ENCODE results near the gene IL33.
"Not testable (repeated sequence)": the region's sequence is repeated elsewhere in the genome, so short reads cannot be mapped to it uniquely, and the experiment has no call there.

The IL33 gene

GRCh38 chr9:6215562-6215961 lies at the start of gene IL33:
Gene IL33 (plus strand): TSS chr9:6215807. CDS start chr9:6241695, 25,888 bp downstream.
- DNase-seq = peak; percentile 43

GRCh38 chr9:6171667-6172066 lies 43.9 kb upstream of the IL33 start:
- DNase-seq = no peak

- DNase-seq = no peak
These were observed 41.7 kb upstream of the IL33 start for GRCh38 chr9:6173914-6174313.

GRCh38 chr9:6182549-6183226 lies 32.9 kb upstream of the IL33 start:
- DNase-seq = not testable (repeated sequence)

- no peak for DNase-seq
These were observed 32.4 kb upstream of the IL33 start for GRCh38 chr9:6183227-6183551.

- no peak for DNase-seq
These were observed 32.0 kb upstream of the IL33 start for GRCh38 chr9:6183627-6184026.

- DNase-seq = no peak
These were observed 30.6 kb upstream of the IL33 start for GRCh38 chr9:6184749-6185645.

GRCh38 chr9:6186691-6187090 lies 28.9 kb upstream of the IL33 start:
- DNase-seq = no peak

GRCh38 chr9:6187272-6187671 lies 28.3 kb upstream of the IL33 start:
- no peak for DNase-seq

GRCh38 chr9:6188466-6188865 lies 27.1 kb upstream of the IL33 start:
- no peak for DNase-seq

- no peak for DNase-seq
These were observed 26.7 kb upstream of the IL33 start for GRCh38 chr9:6188906-6189305.

- DNase-seq = no peak
These were observed 20.7 kb upstream of the IL33 start for GRCh38 chr9:6194934-6195333.

GRCh38 chr9:6195714-6196360 lies 19.8 kb upstream of the IL33 start:
- DNase-seq = no peak

GRCh38 chr9:6197330-6197729 lies 18.3 kb upstream of the IL33 start:
- no peak for DNase-seq

GRCh38 chr9:6198251-6198650 lies 17.4 kb upstream of the IL33 start:
- DNase-seq = no peak

- DNase-seq = peak; percentile 65
These were observed 16.0 kb upstream of the IL33 start for GRCh38 chr9:6199596-6199995.

- DNase-seq = no peak
These were observed 14.8 kb upstream of the IL33 start for GRCh38 chr9:6200761-6201160.

GRCh38 chr9:6209966-6210365 lies 5.6 kb upstream of the IL33 start:
- DNase-seq = no peak

GRCh38 chr9:6212722-6213375 lies 2.8 kb upstream of the IL33 start:
- no peak for DNase-seq

GRCh38 chr9:6214434-6214833 lies 1.2 kb upstream of the IL33 start:
- DNase-seq = no peak

- DNase-seq = no peak
These were observed 704 bp upstream of the IL33 start for GRCh38 chr9:6214903-6215302.

GRCh38 chr9:6216002-6216401 lies 395 bp downstream of the IL33 start:
- DNase-seq = no peak

- DNase-seq = no peak
These were observed 1.3 kb downstream of the IL33 start for GRCh38 chr9:6216951-6217350.
